Esophagus muscularis mucosa (tissue), 3 donors: ENCODE data around the gene HIRA.

ENCODE experiments used
- POLR2A ChIP-seq: fragments of 450-650 bp; IDR thresholded peaks from one replicate; pipeline ENCODE4 v1.6.1; 2017; ENCODE audit warnings: antibody characterized with exemption, moderate library complexity, mild to moderate bottlenecking, low read depth
- TF ChIP-seq, protein P1 (sequence below), 3 experiments: fragments of 200-600 bp in 2 of 3; fragments of 450-650 bp in 1 of 3; sonication (generic) in 2 of 3; IDR thresholded peaks; one replicate each; pipeline ENCODE4 v1.5.1; 2017 to 2019; ENCODE audit warnings: antibody characterized with exemption in 3 of 3, mild to moderate bottlenecking in 2 of 3, moderate library complexity in 1 of 3

DNA sequence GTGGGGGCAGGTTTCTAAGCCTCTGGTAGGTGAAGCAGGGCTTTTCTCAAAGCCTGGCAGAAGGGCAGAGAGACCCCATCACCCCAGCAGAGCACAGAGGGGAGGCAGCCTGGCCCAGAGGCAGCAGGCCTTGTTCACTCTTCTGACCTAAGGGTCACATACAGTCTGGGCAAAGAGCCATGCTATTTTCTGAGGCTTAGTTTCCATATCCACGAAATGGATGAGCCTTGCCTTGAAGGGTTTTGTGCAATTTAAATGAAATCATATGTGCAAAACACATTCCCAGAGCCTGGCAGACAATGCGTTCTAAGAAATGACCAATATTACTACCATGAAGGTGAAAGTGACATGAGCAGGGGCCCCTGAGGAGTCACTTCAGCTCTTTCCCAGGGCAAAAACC is 44.5 kb downstream of the HIRA start:
- TF ChIP-seq, protein P1, sequence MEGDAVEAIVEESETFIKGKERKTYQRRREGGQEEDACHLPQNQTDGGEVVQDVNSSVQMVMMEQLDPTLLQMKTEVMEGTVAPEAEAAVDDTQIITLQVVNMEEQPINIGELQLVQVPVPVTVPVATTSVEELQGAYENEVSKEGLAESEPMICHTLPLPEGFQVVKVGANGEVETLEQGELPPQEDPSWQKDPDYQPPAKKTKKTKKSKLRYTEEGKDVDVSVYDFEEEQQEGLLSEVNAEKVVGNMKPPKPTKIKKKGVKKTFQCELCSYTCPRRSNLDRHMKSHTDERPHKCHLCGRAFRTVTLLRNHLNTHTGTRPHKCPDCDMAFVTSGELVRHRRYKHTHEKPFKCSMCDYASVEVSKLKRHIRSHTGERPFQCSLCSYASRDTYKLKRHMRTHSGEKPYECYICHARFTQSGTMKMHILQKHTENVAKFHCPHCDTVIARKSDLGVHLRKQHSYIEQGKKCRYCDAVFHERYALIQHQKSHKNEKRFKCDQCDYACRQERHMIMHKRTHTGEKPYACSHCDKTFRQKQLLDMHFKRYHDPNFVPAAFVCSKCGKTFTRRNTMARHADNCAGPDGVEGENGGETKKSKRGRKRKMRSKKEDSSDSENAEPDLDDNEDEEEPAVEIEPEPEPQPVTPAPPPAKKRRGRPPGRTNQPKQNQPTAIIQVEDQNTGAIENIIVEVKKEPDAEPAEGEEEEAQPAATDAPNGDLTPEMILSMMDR (IDR thresholded peaks at IDR 0.05), result no peak
- TF ChIP-seq POLR2A, result no peak
